H1 (cell line): ENCODE measurements around the gene UBE2E3. TPM values are rescaled to one million over a fixed set of nuclear protein-coding genes. Genes with fewer than 3 reads are reported as not detected.

Experiments used
- CTCF ChIA-PET: fragments of 300-600 bp; sonication (Branson Sonifier 250); formaldehyde crosslinking; loops from one replicate; lab custom pipeline; 2021; ENCODE audit not compliant: partially characterized antibody; lab: Charles Lee
- POLR2A ChIA-PET: fragments of 300-600 bp; sonication (Branson Sonifier 250); formaldehyde crosslinking; loops from one replicate; lab custom pipeline; 2021; ENCODE audit warnings: inconsistent platforms; ENCODE audit not compliant: partially characterized antibody; lab: Charles Lee
- DNase-seq, 2 experiments: peaks; one replicate each; pipeline versions ENCODE4 v3.0.0 to v3.0.0-alpha.2; 2010 to 2022; ENCODE audit warnings: low spot score in 2 of 2, low read depth in 1 of 2, mixed read lengths in 1 of 2
- FAIRE-seq: peaks from 2 replicates; lab custom pipeline; 2011; peaks lifted over from hg19 to GRCh38; lab: Jason Lieb, UNC
- H2AFZ ChIP-seq: 2 replicates; pipeline ENCODE4 v1.8.1; 2012; ENCODE audit warnings: low read length, inconsistent platforms
- H2AK5ac ChIP-seq: 2 replicates; pipeline ENCODE4 v1.6.1; 2013; ENCODE audit warnings: low read depth, low read length
- H2BK120ac ChIP-seq: replicated peaks from 2 replicates; pipeline ENCODE3; 2013; ENCODE audit warnings: low read depth, low read length, inconsistent platforms
- H2BK12ac ChIP-seq: 2 replicates; pipeline ENCODE4 v1.6.1; 2013; ENCODE audit warnings: low read depth, low read length
- H2BK15ac ChIP-seq: 2 replicates; pipeline ENCODE4 v1.6.1; 2013; ENCODE audit warnings: low read length
- H2BK20ac ChIP-seq: 2 replicates; pipeline ENCODE4 v1.6.1; 2013; ENCODE audit warnings: low read length
- H2BK5ac ChIP-seq: 2 replicates; pipeline ENCODE4 v1.6.1; 2013; ENCODE audit warnings: low read depth, low read length
- H3K14ac ChIP-seq: 2 replicates; pipeline ENCODE4 v1.6.1; 2013; ENCODE audit warnings: inconsistent platforms; ENCODE audit not compliant: insufficient read length
- H3K18ac ChIP-seq: 2 replicates; pipeline ENCODE4 v1.6.1; 2013; ENCODE audit warnings: low read length; ENCODE audit errors: extremely low read depth
- H3K23ac ChIP-seq: 2 replicates; pipeline ENCODE4 v1.6.1; 2013; ENCODE audit warnings: inconsistent platforms; ENCODE audit not compliant: insufficient read length
- H3K23me2 ChIP-seq: 2 replicates; pipeline ENCODE4 v1.6.1; 2013; ENCODE audit warnings: low read depth, low read length
- H3K27ac ChIP-seq: 2 replicates; pipeline ENCODE4 v1.6.1; 2011; ENCODE audit warnings: low read depth, low read length, inconsistent platforms
- H3K27me3 ChIP-seq, 4 experiments: replicated peaks in 1 of 4; 1 replicate in 1 of 4; 2 replicates in 3 of 4; pipeline versions ENCODE4 v1.6.1 to v1.8.1; 2011 to 2013; ENCODE audit warnings: low read length in 3 of 4, mild to moderate bottlenecking in 3 of 4, inconsistent platforms in 2 of 4, mixed read lengths in 2 of 4, moderate library complexity in 1 of 4; ENCODE audit not compliant: control insufficient read depth in 3 of 4, insufficient read depth in 3 of 4; ENCODE audit errors: extremely low read depth in 1 of 4
- H3K36me3 ChIP-seq, 4 experiments: 2 replicates each; pipeline versions ENCODE4 v1.6.1 to v1.8.1; 2011 to 2013; ENCODE audit warnings: mild to moderate bottlenecking in 4 of 4, low read length in 3 of 4, moderate library complexity in 2 of 4, control low read depth in 1 of 4, inconsistent platforms in 1 of 4; ENCODE audit not compliant: insufficient read depth in 4 of 4, control insufficient read depth in 2 of 4
- H3K4ac ChIP-seq: replicated peaks from 2 replicates; pipeline ENCODE3; 2013; ENCODE audit warnings: low read length, low read depth, mixed read lengths, inconsistent platforms; ENCODE audit not compliant: insufficient read length
- H3K4me1 ChIP-seq, 4 experiments: replicated peaks in 1 of 4; 1 replicate in 1 of 4; 2 replicates in 3 of 4; pipeline versions ENCODE4 v1.6.1 to v1.8.1; 2011 to 2013; ENCODE audit warnings: low read length in 3 of 4, inconsistent platforms in 2 of 4, mixed read lengths in 1 of 4; ENCODE audit not compliant: insufficient read depth in 4 of 4, control insufficient read depth in 3 of 4
- H3K4me2 ChIP-seq, 2 experiments: 2 replicates each; pipeline versions ENCODE4 v1.6.1 to v1.8.1; 2011 to 2013; ENCODE audit warnings: low read depth in 2 of 2, low read length in 2 of 2, control low read depth in 1 of 2, inconsistent platforms in 1 of 2, mild to moderate bottlenecking in 1 of 2; ENCODE audit not compliant: insufficient read depth in 1 of 2
- H3K4me3 ChIP-seq, 4 experiments: fragments of 200-600, 300-600 bp in 1 of 4; sonication (generic), shearing (Covaris generic), sonication (Bioruptor Twin) in 1 of 4; 2 replicates each; pipeline versions ENCODE4 v1.5.1 to v1.8.1; 2011 to 2016; ENCODE audit warnings: low read length in 4 of 4, low read depth in 3 of 4, control low read depth in 2 of 4, inconsistent platforms in 2 of 4, mild to moderate bottlenecking in 2 of 4, mixed read lengths in 1 of 4, moderate library complexity in 1 of 4; ENCODE audit not compliant: insufficient read depth in 2 of 4; ENCODE audit errors: extremely low read depth in 1 of 4
- H3K56ac ChIP-seq: replicated peaks from 2 replicates; pipeline ENCODE3; 2013; ENCODE audit warnings: low read depth, mild to moderate bottlenecking, mixed read lengths, low read length, inconsistent platforms; ENCODE audit not compliant: insufficient read length
- H3K79me1 ChIP-seq: 2 replicates; pipeline ENCODE4 v1.6.1; 2013; ENCODE audit warnings: low read depth, low read length, control low read depth
- H3K79me2 ChIP-seq, 2 experiments: 2 replicates each; pipeline versions ENCODE4 v1.6.1 to v1.8.1; 2012 to 2013; ENCODE audit warnings: low read length in 2 of 2, mild to moderate bottlenecking in 2 of 2, inconsistent platforms in 1 of 2; ENCODE audit not compliant: insufficient read depth in 2 of 2, control insufficient read depth in 1 of 2
- H3K9ac ChIP-seq, 4 experiments: replicated peaks in 1 of 4; 1 replicate in 1 of 4; 2 replicates in 3 of 4; pipeline versions ENCODE4 v1.6.1 to v1.8.1; 2011 to 2013; ENCODE audit warnings: low read depth in 3 of 4, low read length in 3 of 4, control low read depth in 2 of 4, mild to moderate bottlenecking in 2 of 4, moderate library complexity in 2 of 4, inconsistent platforms in 1 of 4; ENCODE audit errors: extremely low read depth in 1 of 4
- H3K9me3 ChIP-seq, 2 experiments: 2 replicates each; pipeline versions ENCODE4 v1.6.1 to v1.8.1; 2012 to 2013; ENCODE audit warnings: mild to moderate bottlenecking in 2 of 2, moderate library complexity in 2 of 2, control low read depth in 1 of 2, inconsistent platforms in 1 of 2, low read depth in 1 of 2, low read length in 1 of 2, mixed read lengths in 1 of 2; ENCODE audit not compliant: insufficient read depth in 2 of 2
- H4K20me1 ChIP-seq, 2 experiments: replicated peaks in 1 of 2; 2 replicates each; pipeline versions ENCODE3 to v1.8.1; 2011 to 2013; ENCODE audit warnings: inconsistent platforms in 2 of 2, low read length in 2 of 2, mild to moderate bottlenecking in 1 of 2; ENCODE audit not compliant: insufficient read depth in 2 of 2, control insufficient read depth in 1 of 2
- H4K5ac ChIP-seq: 2 replicates; pipeline ENCODE4 v1.6.1; 2013; ENCODE audit warnings: low read length, low read depth, mixed read lengths, inconsistent platforms; ENCODE audit not compliant: insufficient read length
- H4K8ac ChIP-seq: 2 replicates; pipeline ENCODE4 v1.8.0; 2013; ENCODE audit warnings: mild to moderate bottlenecking, moderate library complexity, low read length, inconsistent platforms; ENCODE audit not compliant: insufficient read depth; ENCODE audit errors: extremely low read depth
- H4K91ac ChIP-seq: replicated peaks from 2 replicates; pipeline ENCODE3; 2013; ENCODE audit warnings: low read length, mixed read lengths, inconsistent platforms; ENCODE audit not compliant: insufficient read length
- ASH2L ChIP-seq: fragments of 200-600, 300-600 bp; sonication (generic); IDR thresholded peaks from one replicate; pipeline ENCODE4 v1.7.1; 2017; ENCODE audit warnings: low read length
- BACH1 ChIP-seq: IDR thresholded peaks from 2 replicates; pipeline ENCODE4 v1.6.1; 2012; ENCODE audit warnings: low read length, improper control_type of control experiment
- CBX8 ChIP-seq: fragments of 300-800, 300-1000 bp; sonication (generic); IDR thresholded peaks from 2 replicates; pipeline ENCODE4 v1.7.1; 2016; ENCODE audit warnings: low read depth, low read length, borderline replicate concordance
- CHD1 ChIP-seq: IDR thresholded peaks from 2 replicates; pipeline ENCODE4 v1.6.1; 2012; ENCODE audit warnings: low read depth, low read length, improper control_type of control experiment
- EGR1 ChIP-seq: IDR thresholded peaks from 2 replicates; pipeline ENCODE4 v1.6.1; 2011; ENCODE audit warnings: low read depth, low read length, borderline replicate concordance
- FOSL1 ChIP-seq: IDR thresholded peaks from 2 replicates; pipeline ENCODE4 v1.6.1; 2011; ENCODE audit warnings: mild to moderate bottlenecking, low read depth, low read length, moderate library complexity; ENCODE audit not compliant: insufficient read depth
- JUN ChIP-seq: IDR thresholded peaks from 2 replicates; pipeline ENCODE4 v1.6.1; 2011; ENCODE audit warnings: low read depth, mild to moderate bottlenecking, improper control_type of control experiment, low read length
- KDM4A ChIP-seq: IDR thresholded peaks from one replicate; pipeline ENCODE4 v1.7.1; 2012; ENCODE audit warnings: low read depth, mild to moderate bottlenecking, moderate library complexity, low read length, inconsistent platforms; ENCODE audit not compliant: severe bottlenecking
- MAFK ChIP-seq: IDR thresholded peaks from 2 replicates; pipeline ENCODE4 v1.6.1; 2012; ENCODE audit warnings: low read depth, mild to moderate bottlenecking, improper control_type of control experiment, low read length
- NANOG ChIP-seq: IDR thresholded peaks from 2 replicates; pipeline ENCODE4 v1.6.1; 2011; ENCODE audit warnings: low read length, low read depth, mild to moderate bottlenecking, inconsistent platforms; ENCODE audit not compliant: insufficient read depth, poor library complexity, severe bottlenecking
- RXRA ChIP-seq: IDR thresholded peaks from 2 replicates; pipeline ENCODE4 v1.6.1; 2011; ENCODE audit warnings: low read depth, mild to moderate bottlenecking, low read length, moderate library complexity; ENCODE audit not compliant: insufficient read depth
- SRF ChIP-seq: IDR thresholded peaks from 2 replicates; pipeline ENCODE4 v1.6.1; 2011; ENCODE audit warnings: mild to moderate bottlenecking, low read depth, low read length, moderate library complexity
- TBP ChIP-seq: IDR thresholded peaks from 2 replicates; pipeline ENCODE4 v1.6.1; 2011; ENCODE audit warnings: low read depth, low read length, improper control_type of control experiment
- TEAD4 ChIP-seq: IDR thresholded peaks from 2 replicates; pipeline ENCODE4 v1.6.1; 2012; ENCODE audit warnings: low read depth, low read length, inconsistent platforms, mixed read lengths
- ZNF274 ChIP-seq: IDR thresholded peaks from 2 replicates; pipeline ENCODE4 v1.7.0; 2012; ENCODE audit warnings: low read length, borderline replicate concordance; ENCODE audit errors: extremely low read depth
- WGBS, 2 experiments: shearing (Covaris generic) in 1 of 2; methylation state at CpG; one replicate each; pipeline versions ENCODE4 v1.1.6 to v1.1.7; 2013 to 2015; ENCODE audit warnings: low lambda C conversion rate in 2 of 2, mixed read lengths in 2 of 2, inconsistent platforms in 1 of 2, low coverage in 1 of 2, missing lambda C conversion rate in 1 of 2; ENCODE audit not compliant: insufficient replicate concordance in 2 of 2, insufficient coverage in 1 of 2, insufficient read length in 1 of 2; ENCODE audit errors: extremely low coverage in 1 of 2, missing lambda C conversion rate in 1 of 2; 5-methylcytosine and 5-hydroxymethylcytosine counted together
- polyA plus RNA-seq, 7 experiments: library from polyadenylated mRNA; depleted of rRNA in 3 of 7; stranded (reverse) in 5 of 7; unstranded in 2 of 7; fragments of >200 nt in 5 of 7; fragments of 200-250 nt in 2 of 7; gene quantifications; 1 replicate in 5 of 7; 2 replicates in 1 of 7; 4 replicates in 1 of 7; pipeline versions ENCODE4 v1.2.1 to v1.2.3, GENCODE V29; 2011 to 2013; ENCODE audit warnings: missing spikeins in 2 of 7, mixed read lengths in 2 of 7
- total RNA-seq: library from RNA; stranded (reverse); fragmentation: NEBNext Ultra II Directional; extraction: Animal tissue kit (Norgen Biotek cat#: 25700); gene quantifications from 2 replicates; pipeline ENCODE4 v1.2.1, GENCODE V29; 2021
- TF ChIP-seq, protein P1 (sequence below): IDR thresholded peaks from 2 replicates; pipeline ENCODE4 v1.6.1; 2012; ENCODE audit warnings: inconsistent platforms

Gene UBE2E3
- total and polyA plus RNA-seq, 2 of the 8 experiments (the other 6 are each of a cell fraction or from before 2014, with no cell fraction given): 106 to 132 TPM

DNA sequence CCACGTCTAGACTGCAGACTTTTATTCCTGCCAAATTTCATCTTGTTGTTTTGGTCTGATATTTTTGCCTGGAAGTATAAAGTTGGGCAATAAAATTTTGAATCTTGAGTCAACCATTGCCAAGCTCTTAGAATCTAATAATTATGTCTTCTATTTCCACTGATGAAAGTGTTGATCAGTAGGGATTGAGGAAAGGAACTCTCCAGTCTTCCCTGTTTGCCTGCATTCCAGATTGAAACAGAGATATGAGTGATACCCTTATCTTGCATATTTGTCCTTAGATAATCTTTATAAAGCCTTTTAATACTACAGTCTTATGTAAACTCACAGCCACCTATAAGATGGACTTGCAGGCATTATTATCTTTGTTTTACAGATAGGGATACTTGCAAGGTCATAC is 45.5 kb upstream of the UBE2E3 start:
- Histone ChIP-seq H4K8ac (no peak overlapping the region), H4K20me1 (no peaks in the 10 kb centered on the region), H2BK15ac (no peak overlapping the region), H3K4ac (no peak overlapping the region), H3K14ac (no peak overlapping the region), H3K79me2 (no peaks in the 10 kb centered on the region), H2BK5ac (no peak overlapping the region), H3K4me1 (no peaks in the 10 kb centered on the region), H3K56ac (no peak overlapping the region), H3K79me1 (no peaks in the 10 kb centered on the region), H4K91ac (no peak overlapping the region), H2AK5ac (no peak overlapping the region), H2BK12ac (no peak overlapping the region), H3K27me3 (no peaks in the 10 kb centered on the region), H2BK120ac (no peak overlapping the region), H3K9me3 (no peaks in the 10 kb centered on the region), H3K23me2 (no peaks in the 10 kb centered on the region), H2AFZ (no peak overlapping the region), H3K18ac (no peak overlapping the region), H3K4me2 (no peak overlapping the region), H3K23ac (no peak overlapping the region), H3K4me3 (no peak overlapping the region), H3K9ac (no peak overlapping the region), H4K5ac (no peak overlapping the region), H3K36me3 (no peaks in the 10 kb centered on the region), H2BK20ac (no peak overlapping the region), H3K27ac (no peak overlapping the region)
- ChIA-PET CTCF (interaction anchor here (1.0 kb wide), 1 partner anchor 45 kb away, joined by 4 read pairs; the partner anchor contains the start of gene UBE2E3), POLR2A (no interaction called here)
- FAIRE-seq: no peak
- WGBS, 2 experiments: 93% methylated on average over 1 of the region's 1 CpG; no CpG with 5 or more reads in 1 of the 2 experiments
- TF ChIP-seq CHD1 (no peak), RXRA (no peak), ZNF274 (no peak), BACH1 (no peak), NANOG (no peak), SRF (no peak), TEAD4 (no peak), FOSL1 (no peak), TBP (no peak), ASH2L (no peak), MAFK (no peak), EGR1 (no peak), JUN (no peak), KDM4A (no peak), CBX8 (no peak)
- TF ChIP-seq, protein P1, sequence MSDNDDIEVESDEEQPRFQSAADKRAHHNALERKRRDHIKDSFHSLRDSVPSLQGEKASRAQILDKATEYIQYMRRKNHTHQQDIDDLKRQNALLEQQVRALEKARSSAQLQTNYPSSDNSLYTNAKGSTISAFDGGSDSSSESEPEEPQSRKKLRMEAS: no peak
- DNase-seq: no peak
